ENCODE results near the gene VAMP1.

DNA sequence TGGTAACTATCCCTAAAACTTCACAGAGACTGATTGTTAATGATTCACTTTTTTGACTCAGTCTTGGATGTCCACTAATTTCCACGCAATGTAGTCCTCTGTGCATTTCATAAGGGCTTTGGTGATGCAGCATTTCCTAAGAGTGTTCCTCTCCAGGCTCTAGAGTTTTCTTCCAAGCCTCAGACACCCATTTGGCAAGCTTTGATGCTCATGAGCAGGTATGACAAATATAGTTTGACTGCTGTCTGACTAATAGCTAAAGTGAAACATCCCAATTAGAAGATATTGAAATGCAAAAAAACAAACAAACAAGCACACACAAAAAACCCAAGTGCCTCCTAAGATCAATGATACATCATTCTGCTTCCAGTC, 1.5 kb upstream of the VAMP1 start:
- TF ChIP-seq, protein P1, sequence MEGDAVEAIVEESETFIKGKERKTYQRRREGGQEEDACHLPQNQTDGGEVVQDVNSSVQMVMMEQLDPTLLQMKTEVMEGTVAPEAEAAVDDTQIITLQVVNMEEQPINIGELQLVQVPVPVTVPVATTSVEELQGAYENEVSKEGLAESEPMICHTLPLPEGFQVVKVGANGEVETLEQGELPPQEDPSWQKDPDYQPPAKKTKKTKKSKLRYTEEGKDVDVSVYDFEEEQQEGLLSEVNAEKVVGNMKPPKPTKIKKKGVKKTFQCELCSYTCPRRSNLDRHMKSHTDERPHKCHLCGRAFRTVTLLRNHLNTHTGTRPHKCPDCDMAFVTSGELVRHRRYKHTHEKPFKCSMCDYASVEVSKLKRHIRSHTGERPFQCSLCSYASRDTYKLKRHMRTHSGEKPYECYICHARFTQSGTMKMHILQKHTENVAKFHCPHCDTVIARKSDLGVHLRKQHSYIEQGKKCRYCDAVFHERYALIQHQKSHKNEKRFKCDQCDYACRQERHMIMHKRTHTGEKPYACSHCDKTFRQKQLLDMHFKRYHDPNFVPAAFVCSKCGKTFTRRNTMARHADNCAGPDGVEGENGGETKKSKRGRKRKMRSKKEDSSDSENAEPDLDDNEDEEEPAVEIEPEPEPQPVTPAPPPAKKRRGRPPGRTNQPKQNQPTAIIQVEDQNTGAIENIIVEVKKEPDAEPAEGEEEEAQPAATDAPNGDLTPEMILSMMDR (IDR thresholded peaks at IDR 0.05): no peak
- no peak for TF ChIP-seq POLR2A (IDR thresholded peaks at IDR 0.05)

All from body of pancreas (tissue), 4 donors.